Measurements from ENCODE around the gene HSD11B1.
"Not testable (repeated sequence)": the region's sequence is repeated elsewhere in the genome, so short reads cannot be mapped to it uniquely, and the experiment has no call there.

HSD11B1 gene

DNA sequence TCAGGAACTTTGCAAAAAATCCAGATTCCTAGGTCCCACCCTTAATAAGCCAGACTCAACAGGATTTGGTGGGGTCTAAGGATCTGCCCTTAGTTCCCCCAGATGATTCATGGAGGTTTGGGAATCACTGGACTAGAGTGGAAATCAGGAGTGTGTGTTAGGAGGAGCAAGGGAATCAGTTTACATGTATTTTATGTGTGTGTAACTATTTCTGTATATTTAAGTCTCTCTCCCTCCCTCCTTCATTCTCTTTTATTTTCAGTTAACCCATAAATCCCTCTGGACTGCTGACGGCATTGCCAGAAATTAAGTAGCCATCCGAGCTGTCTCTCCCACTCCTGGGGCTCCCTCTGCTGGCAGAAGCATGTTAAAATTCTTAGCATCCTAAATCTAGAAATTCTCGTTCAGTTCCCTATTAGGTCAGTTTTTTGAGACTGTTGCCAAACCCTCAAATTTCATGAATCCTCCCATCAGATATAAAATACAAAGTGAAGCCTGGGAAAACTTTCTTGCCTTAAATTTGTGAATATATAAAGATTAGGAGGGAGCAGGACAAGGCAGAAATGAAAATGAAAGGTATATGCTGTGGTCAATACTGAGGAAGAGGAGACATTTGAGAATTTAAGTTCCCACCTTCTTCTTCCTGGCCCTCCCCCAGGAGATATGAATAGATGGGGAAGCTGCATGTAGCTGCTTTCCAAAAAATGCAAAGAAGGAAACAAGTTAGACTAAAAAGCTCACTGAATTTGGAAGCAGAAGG, 11.7 kb upstream of the HSD11B1 start:
- H3K4me3 ChIP-seq (ENCODE audit: low read depth, low read length), result no peak overlapping the region
- DNase-seq (ENCODE audit: low read depth), result peak; percentile 78
- no peak for TF ChIP-seq MYC (IDR thresholded peaks at IDR 0.05; ENCODE audit: low read depth, low read length)
- TF ChIP-seq, protein P1, sequence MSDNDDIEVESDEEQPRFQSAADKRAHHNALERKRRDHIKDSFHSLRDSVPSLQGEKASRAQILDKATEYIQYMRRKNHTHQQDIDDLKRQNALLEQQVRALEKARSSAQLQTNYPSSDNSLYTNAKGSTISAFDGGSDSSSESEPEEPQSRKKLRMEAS (IDR thresholded peaks at IDR 0.05; ENCODE audit: low read depth, low read length), result peak; percentile 42; the same call in 1 of the 2 replicates
- no peak for TF ChIP-seq POLR2A (IDR thresholded peaks at IDR 0.05; ENCODE audit: extremely low read depth, insufficient read length)
- TF ChIP-seq, protein P2, sequence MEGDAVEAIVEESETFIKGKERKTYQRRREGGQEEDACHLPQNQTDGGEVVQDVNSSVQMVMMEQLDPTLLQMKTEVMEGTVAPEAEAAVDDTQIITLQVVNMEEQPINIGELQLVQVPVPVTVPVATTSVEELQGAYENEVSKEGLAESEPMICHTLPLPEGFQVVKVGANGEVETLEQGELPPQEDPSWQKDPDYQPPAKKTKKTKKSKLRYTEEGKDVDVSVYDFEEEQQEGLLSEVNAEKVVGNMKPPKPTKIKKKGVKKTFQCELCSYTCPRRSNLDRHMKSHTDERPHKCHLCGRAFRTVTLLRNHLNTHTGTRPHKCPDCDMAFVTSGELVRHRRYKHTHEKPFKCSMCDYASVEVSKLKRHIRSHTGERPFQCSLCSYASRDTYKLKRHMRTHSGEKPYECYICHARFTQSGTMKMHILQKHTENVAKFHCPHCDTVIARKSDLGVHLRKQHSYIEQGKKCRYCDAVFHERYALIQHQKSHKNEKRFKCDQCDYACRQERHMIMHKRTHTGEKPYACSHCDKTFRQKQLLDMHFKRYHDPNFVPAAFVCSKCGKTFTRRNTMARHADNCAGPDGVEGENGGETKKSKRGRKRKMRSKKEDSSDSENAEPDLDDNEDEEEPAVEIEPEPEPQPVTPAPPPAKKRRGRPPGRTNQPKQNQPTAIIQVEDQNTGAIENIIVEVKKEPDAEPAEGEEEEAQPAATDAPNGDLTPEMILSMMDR (IDR thresholded peaks at IDR 0.05; ENCODE audit: low read depth, low read length), result peak; percentile 69

DNA sequence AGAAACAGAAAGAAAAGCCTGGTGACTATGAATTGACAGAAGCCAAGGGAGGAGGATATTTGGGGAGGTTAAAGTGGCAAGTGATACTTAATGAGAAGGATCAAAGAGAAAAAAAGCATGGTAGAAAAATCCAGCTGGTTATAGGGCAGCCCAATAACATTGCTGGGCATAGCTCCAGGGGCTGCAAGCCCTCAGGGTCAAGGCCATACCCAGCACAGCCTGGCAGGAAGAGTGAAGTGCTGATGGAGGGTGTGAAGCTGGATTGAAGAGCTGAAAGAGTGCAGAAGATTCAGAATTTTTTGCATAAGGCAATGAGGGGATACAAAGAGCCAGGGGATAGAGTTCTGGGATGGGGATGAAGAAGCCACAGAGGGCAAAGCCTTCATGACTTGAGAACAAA, 8.0 kb upstream of the HSD11B1 start:
- H3K4me3 ChIP-seq (ENCODE audit: low read depth, low read length), result no peak overlapping the region
- TF ChIP-seq POLR2A (IDR thresholded peaks at IDR 0.05; ENCODE audit: extremely low read depth, insufficient read length) (no peak), MYC (IDR thresholded peaks at IDR 0.05; ENCODE audit: low read depth, low read length) (no peak)
- TF ChIP-seq, protein P1 (IDR thresholded peaks at IDR 0.05; ENCODE audit: low read depth, low read length), result no peak
- TF ChIP-seq, protein P2 (IDR thresholded peaks at IDR 0.05; ENCODE audit: low read depth, low read length), result no peak
- no peak for DNase-seq (ENCODE audit: low read depth)

DNA sequence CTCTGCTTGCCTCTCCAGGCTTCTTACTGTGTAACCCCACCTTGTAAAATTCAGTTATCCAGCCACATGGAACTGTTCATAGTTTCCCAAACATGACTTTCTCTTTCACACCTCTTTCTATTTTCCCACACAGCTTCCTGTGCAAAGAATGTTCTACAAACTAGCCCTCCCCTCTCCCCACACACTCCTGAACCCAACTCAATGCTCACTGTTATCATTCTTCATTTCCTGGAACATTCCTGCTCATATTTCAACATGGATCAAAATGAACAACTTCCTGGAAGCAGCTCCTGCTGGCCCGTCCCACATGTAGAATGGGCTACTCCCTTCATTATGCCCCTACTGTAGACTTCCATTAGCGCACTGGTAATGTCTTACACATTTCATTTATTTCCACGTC, 7.5 kb upstream of the HSD11B1 start:
- TF ChIP-seq, protein P1 (IDR thresholded peaks at IDR 0.05; ENCODE audit: low read depth, low read length), result no peak
- TF ChIP-seq MYC (IDR thresholded peaks at IDR 0.05; ENCODE audit: low read depth, low read length), result no peak
- TF ChIP-seq, protein P2 (IDR thresholded peaks at IDR 0.05; ENCODE audit: low read depth, low read length), result no peak
- DNase-seq (ENCODE audit: low read depth), result no peak
- no peak overlapping the region for H3K4me3 ChIP-seq (ENCODE audit: low read depth, low read length)

DNA sequence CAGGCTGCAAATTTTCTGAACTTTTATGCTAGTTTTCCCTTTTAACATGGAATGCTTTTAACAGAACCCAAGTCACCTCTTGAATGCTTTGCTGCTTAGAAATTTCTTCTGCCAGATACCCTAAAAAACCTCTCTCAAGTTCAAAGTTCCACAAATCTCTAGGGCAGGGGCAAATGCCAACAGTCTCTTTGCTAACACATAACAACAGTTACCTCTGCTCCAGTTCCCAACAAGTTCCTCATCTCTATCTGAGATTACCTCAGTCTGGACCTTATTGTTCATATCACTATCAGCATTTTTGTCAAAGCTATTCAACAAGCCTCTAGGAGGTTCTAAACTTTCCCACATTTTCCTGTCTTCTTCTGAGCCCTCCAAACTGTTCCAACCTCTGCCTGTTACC, 4.0 kb upstream of the HSD11B1 start:
- H3K4me3 ChIP-seq (ENCODE audit: low read depth, low read length), result not testable (repeated sequence)

DNA sequence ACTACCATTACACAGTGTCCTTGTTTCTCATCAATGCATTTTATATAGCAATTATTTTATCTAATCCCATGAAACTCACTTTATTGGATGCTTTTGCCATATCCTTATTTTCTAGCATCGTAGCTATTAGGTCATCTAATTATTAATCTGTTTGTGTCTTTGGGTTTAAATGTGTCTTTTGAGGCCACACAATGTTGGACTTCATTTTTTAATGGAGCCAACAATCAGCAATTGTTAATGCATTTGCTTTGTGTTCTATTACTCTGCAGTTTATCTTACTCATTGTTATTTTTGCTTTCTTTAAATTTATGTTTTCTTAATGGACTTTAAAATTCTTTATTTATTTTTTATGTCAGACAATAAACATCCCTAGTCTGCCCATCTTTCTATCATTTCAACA, 1.8 kb upstream of the HSD11B1 start:
- no peak overlapping the region for H3K4me3 ChIP-seq (ENCODE audit: low read depth, low read length)
- no peak for DNase-seq (ENCODE audit: low read depth)
- TF ChIP-seq MYC (IDR thresholded peaks at IDR 0.05; ENCODE audit: low read depth, low read length) (no peak), POLR2A (IDR thresholded peaks at IDR 0.05; ENCODE audit: extremely low read depth, insufficient read length) (no peak)
- TF ChIP-seq, protein P2 (IDR thresholded peaks at IDR 0.05; ENCODE audit: low read depth, low read length), result no peak
- TF ChIP-seq, protein P1 (IDR thresholded peaks at IDR 0.05; ENCODE audit: low read depth, low read length), result no peak

More for the DNA sequence above, 4.0 kb upstream of the HSD11B1 start:
- not testable (repeated sequence) for DNase-seq (ENCODE audit: low read depth)

DNA sequence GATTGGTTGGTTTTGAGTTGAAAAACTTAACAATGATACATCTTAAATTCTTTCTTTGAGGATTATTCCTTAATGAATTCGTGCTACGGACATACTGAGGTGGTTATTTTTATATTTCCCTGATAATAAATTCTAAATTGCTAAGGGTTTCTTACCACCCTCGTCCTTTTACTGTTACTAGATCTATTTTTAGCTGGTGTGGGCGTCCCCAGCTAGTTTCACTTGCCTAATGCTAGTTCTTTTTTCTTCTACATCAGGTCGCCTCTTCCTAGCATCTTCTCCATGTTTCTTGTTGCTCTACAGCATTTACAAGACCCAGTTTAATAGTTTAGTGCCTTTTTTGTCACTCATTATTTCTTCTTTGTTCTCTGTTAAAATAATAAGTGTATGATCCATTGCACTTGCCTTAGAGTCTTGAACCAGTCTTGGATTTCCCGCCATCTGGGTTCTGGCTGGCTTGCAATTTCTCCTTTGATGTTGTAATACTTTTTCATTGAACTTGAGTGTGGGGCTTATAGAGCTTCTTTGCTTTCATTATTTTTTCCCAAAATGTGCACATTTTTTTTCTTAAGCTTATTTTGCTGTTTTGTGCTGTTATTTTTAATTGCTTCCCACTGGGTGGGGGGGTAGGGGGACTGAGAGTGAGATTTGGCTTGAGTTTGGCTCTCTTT, 677 bp upstream of the HSD11B1 start:
- TF ChIP-seq MYC (IDR thresholded peaks at IDR 0.05; ENCODE audit: low read depth, low read length) (no peak), POLR2A (IDR thresholded peaks at IDR 0.05; ENCODE audit: extremely low read depth, insufficient read length) (no peak)
- TF ChIP-seq, protein P2 (IDR thresholded peaks at IDR 0.05; ENCODE audit: low read depth, low read length), result no peak
- TF ChIP-seq, protein P1 (IDR thresholded peaks at IDR 0.05; ENCODE audit: low read depth, low read length), result no peak
- DNase-seq (ENCODE audit: low read depth), result no peak
- H3K4me3 ChIP-seq (ENCODE audit: low read depth, low read length), result no peak overlapping the region

Data from NB4 (cell line).